Fibroblast of peridontal ligament (primary cell): ENCODE measurements around the gene ARHGEF7.
"Not testable (repeated sequence)": the region's sequence is repeated elsewhere in the genome, so short reads cannot be mapped to it uniquely, and the experiment has no call there.

Experiments
- DNase-seq: peaks from one replicate; pipeline ENCODE4 v3.0.0-alpha.2; 2010; ENCODE audit errors: extremely low read depth

Gene ARHGEF7, protein sequence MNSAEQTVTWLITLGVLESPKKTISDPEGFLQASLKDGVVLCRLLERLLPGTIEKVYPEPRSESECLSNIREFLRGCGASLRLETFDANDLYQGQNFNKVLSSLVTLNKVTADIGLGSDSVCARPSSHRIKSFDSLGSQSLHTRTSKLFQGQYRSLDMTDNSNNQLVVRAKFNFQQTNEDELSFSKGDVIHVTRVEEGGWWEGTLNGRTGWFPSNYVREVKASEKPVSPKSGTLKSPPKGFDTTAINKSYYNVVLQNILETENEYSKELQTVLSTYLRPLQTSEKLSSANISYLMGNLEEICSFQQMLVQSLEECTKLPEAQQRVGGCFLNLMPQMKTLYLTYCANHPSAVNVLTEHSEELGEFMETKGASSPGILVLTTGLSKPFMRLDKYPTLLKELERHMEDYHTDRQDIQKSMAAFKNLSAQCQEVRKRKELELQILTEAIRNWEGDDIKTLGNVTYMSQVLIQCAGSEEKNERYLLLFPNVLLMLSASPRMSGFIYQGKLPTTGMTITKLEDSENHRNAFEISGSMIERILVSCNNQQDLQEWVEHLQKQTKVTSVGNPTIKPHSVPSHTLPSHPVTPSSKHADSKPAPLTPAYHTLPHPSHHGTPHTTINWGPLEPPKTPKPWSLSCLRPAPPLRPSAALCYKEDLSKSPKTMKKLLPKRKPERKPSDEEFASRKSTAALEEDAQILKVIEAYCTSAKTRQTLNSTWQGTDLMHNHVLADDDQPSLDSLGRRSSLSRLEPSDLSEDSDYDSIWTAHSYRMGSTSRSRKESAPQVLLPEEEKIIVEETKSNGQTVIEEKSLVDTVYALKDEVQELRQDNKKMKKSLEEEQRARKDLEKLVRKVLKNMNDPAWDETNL

DNA sequence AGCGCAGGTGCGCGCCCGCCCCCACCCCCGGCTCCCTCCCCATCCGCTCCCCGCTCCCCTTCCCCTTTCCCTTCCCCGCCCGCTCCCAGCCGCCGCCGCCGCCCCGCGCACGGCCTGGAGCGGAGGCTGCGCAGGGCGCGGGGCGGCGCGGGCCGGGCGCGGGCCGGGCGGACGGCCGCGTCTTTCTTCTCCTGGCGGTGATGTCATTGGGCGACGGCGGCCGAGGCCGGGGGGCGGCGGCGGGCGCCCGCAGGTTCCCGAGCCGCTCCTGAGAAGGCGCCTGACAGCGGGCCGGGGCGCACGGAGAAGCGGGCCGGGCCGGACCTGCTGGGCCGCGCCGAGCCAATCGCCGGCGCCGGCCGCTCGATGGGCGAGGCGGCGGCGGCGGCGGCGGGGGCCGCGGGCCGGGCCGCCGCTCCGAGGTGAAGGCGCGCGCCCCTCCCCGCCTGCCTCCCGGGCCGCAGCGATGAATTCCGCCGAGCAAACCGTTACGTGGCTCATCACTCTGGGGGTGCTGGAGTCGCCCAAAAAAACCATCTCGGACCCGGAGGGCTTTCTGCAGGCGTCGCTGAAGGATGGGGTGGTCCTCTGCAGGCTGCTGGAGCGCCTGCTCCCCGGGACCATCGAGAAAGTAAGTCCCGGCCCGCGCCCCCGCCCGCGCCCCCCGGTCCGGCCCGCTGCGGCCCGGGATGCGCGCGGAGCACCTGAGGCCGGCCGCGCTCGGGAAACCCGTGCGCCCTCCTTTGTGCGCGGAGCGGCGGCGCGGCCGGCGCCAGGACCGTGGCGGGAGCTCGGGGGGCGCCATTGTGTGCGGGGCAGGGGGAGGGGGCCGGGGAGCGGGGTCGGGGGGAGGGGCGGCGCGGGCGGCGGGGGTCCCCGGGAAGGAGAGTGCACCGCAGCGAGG, at the start of gene ARHGEF7:
ARHGEF7 (plus strand) TSS at position 250 of the 904 bp plus-strand sequence; CDS start at position 467, 217 bp downstream.
- no peak for DNase-seq

DNA sequence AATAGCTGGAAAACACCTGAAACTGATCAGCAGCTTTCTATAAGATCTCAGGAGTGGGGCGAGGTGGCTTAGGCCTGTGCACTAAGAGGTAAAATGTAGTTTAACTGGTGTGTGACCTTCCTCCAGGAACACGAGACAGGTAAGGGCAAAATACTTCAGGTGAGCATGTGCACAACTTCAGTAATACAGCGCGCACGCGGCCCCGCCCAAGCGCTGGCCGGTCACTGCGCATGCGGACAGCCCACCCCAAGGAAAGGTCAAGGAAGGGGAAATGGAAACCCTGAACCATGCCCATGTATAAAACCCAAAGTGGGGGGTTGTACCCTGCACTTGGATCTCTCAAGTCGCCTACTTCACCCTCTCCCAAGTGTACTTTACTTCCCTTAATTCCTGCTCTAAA, 49.4 kb upstream of the ARHGEF7 start:
- DNase-seq, result no peak

DNA sequence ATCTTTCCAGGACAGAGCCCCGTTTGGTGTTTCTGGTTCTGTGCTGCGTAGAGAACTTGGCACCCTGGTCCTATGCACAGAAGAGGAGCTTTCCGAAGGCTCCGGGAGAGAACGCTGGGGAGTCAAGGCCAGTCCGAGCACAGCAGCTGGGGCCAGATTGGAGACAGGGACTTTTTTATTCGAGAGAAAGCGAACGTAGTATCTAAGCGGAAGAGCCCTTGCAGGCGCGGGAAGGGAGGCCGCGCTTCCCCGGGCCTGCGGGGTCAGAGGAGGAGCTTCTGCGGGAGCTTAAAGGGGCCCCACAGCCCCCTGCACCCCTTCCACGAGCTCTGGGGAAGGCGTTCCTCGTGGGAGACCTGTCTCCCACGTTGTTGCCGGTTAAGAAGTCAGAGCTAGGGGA, 48.6 kb upstream of the ARHGEF7 start:
- no peak for DNase-seq

DNA sequence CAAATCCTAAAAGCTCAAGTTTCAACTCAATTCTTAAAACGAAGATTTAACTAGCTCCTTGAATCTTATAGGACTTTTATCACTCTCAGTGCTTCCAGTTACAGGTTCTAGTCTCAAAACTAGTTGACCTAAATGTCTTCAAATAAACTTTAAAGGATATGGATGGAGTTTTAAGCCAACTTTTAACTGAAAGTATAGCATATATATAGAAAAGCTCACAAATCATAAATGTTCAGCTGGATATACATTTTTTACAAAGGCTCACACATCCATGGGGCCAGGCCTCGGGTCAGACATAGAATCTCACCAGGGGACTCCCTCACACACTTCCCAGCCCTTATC, 47.1 kb upstream of the ARHGEF7 start:
- DNase-seq, result no peak

DNA sequence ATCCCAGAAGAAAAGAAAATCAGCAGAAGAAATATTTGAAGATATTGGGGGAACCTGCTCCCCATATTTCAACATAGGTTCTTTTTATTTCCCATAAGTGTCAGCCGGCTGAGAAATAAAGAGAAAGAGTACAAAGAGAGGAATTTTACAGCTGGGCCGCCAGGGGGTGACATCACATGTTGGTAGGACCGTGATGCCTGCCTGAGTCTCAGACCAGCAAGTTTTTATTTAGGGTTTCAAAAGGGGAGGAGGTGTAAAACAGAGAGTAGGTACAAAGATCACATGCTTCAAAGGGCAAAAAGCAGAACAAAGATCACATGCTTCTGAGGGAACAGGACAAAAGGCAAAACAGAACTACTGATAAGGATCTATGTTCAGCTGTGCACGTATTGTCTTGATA, 44.0 kb upstream of the ARHGEF7 start:
- DNase-seq, result not testable (repeated sequence)

DNA sequence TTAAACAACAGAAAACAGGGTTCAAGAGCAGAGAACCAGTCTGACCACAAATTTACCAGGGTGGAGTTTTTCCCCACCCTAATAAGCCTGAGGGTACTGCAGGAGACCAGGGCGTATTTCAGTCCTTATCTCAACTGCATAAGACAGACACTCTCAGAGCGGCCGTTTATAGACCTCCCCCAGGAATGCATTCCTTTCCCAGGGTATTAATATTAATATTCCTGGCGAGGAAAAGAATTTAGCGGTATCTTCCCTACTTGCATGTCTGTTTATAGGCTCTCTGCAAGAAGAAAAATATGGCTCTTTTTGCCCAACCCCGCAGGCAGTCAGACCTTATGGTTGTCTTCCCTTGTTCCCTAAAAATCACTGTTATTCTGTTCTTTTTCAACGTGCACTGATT, 43.6 kb upstream of the ARHGEF7 start:
- not testable (repeated sequence) for DNase-seq

DNA sequence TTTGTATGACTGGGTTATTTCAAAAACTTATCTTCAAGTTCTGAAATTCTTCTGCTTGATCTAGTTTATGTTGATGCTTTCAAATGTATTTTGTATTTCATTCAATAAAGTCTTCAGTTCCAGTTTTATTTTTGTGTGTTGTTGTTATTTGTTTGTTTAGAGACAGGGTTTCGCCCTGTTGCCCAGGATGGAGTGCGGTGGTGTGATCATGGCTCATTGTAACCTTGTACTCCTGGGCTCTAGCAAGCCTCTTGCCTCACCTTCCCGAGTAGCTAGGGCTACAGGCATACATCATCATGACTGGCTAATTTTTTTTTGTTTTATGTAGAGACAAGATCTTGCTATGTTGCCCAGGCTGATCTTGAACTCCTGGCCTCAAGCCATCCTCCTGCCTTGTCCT, 40.3 kb upstream of the ARHGEF7 start:
- DNase-seq, result no peak

DNA sequence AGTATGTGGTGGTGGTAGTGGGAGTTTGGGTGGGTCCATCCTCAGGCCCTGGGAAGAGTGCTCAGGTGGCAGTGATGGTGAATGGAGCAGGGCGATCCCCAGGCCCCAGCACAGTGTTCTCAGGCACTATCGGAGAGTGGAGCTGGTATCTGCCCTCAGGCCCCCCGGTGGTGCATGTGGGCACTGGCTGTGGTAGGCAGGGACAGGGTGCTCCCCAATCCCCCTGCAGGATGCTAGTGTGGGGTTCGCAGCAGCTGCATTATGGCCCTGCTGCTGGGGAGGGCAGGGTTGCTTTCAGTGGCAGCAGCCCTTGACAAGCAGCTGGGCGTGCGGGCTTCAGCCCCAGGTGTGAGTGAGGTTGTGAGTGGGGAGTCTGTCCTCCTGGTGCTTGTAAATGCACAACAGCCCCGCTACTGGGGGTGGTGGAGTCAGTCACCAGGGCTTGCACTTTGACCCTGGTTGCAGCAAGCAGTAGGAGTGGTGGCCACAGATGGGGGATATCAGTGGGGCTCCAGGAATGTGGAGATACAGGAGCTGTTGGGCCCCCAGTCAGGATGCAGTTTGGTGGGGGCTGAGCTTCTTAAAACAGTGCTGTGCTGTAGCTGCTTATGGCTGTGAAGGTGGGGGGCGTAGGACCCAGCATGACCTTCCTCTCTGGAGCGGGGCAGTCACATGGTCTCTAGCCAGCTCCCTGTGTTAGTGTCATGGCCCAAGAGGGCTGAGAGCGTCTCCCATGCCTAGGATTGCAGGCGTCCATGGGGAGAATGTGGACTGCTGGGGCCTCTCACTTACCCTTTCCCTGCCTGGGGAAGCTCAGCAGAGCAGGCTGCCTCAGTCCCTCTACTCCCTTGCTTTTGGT, 38.7 kb upstream of the ARHGEF7 start:
- DNase-seq, result no peak

DNA sequence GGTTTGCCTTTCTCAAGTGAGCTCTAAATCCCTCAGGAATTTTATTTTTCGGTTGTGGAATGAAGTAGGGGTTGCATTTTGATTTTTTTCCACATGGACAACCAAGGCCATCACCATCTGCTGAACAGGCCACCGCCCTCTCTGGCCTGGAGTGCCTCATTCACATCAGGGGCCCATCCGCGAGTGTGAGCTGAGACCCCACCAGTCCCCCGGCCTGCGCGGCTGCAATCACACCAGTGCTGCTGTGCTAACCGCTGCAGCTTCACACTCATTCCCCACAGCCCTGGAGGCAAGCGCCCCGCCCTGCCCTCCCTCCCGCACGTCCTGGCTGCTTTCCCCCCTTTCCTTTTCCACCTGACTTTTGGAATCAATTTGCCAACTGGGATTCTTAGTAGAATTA, 35.7 kb upstream of the ARHGEF7 start:
- no peak for DNase-seq

DNA sequence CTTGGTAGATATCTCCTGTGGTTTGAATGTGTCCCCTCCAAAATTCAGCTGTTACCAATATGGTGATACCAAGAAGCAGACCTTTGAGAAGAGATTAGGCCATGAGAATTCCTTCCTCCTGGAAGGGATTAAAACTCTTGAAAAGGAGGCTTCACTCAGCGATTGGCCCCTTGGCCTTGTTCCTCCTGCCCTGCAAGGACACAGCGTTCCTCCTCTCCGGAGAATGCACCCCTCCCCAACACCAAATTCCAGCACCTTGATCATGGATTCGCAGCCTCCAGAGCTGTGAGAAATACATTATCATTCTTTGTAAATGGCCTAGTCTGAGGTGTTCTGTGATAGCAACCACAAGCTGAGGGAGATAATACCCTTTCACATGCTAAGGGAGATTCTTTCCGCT, 34.5 kb upstream of the ARHGEF7 start:
- no peak for DNase-seq

DNA sequence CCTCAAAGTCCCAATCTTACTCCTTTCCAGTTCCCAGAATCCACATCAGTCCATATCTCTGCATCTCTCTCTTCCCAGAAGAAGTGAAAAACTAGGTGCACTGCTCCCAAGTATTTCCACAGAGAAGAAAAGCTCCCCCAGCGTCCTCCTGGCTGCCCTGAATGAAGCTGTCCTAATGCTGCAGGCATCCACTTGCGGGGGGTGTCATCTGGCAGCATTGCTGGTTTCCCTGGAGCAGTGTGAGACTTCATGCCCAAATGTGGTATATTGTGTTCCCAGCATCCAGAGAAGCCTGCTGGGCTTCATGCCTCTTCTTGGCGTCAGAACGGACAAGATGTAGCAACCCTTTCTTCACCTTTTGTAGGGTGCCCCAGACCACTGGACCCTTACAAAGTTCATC, 32.9 kb upstream of the ARHGEF7 start:
- DNase-seq, result no peak

DNA sequence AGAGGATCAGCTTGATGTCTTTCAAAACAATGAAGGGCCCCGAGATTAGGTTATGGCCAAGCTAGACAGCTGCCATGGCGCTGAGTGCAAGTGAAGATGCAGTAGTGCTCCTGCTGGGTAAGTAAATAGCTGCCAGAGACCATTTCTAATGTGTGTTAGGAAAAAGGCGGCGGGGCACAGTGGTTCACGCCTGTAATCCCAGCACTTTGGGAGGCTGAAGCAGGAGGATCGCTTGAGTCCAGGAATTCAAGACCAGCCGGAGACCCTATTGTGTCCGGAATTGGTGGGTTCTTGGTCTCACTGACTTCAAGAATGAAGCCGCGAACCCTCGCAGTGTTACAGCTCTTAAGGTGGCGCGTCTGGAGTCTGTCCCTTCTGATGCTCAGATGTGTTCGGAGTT, 32.3 kb upstream of the ARHGEF7 start:
- not testable (repeated sequence) for DNase-seq

DNA sequence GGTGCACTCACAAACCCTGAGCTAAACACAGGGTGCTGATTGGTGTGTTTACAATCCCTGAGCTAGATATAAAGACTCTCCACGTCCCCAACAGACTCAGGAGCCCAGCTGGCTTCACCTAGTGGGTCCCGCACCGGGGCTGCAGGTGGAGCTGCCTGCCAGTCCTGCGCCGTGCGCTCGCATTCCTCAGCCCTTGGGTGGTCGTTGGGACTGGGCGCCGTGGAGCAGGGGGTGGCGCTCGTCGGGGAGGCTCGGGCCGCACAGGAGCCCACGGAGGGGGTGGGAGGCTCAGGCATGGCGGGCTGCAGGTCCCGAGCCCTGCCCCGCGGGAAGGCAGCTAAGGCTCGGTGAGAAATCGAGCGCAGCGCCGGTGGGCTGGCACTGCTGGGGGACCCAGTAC, 31.4 kb upstream of the ARHGEF7 start:
- not testable (repeated sequence) for DNase-seq

DNA sequence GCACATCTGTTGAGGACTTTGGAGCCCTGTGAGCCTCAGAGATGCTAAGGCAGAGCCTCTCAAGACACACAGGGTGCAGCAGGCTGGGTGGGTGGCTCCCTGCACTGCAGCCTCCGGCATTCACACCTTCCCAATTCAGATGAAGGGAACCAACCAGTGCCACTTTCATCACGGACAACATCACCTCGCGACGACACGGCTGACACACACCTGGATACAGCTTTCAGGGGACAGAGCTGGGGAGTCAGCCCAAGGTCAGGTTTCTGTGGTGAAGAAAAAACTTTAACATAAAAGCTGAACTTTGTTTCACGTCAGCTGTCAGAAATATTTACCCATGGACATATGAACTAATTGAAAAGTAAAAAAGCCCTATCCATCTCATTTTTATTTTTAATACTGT, 24.9 kb upstream of the ARHGEF7 start:
- no peak for DNase-seq

DNA sequence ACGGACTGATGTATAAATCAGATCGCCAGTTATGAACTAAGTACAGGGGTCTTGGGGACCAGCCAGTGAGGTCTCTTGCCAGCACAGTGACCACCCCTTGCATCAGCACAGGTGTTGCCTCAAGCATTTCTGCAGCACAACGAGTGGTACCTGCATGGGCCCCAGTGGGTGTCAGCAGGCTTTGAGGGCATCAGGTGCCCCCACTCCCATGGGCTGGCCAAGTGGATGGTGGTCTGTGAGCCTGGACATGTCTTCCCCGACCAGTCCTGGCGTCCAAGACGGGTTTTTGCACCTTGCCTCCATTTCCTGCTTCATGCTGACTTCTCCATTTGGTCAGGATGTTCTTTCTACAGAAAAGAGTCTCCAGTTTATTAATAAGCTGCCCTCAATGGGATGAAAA, 22.4 kb upstream of the ARHGEF7 start:
- DNase-seq, result no peak

DNA sequence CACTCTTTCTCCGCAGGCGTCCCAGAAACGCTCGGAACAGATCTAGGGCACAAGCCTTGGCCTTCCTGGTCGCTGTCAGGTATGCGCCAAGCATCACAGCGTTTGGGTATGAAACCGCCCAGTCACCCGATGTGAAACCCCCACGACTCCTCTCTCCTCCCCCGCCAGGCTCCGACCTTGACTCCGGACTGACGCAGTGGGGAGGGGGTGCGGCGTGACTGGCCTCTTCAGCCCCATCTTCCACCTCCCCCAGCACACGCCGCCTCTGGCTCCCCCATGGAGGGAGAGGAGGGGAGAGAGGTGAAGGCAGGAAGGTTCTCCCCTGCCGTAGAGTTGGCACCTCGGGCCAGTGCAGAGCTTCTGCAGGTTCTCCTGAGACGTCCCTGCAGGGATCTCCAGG, 22.0 kb upstream of the ARHGEF7 start:
- no peak for DNase-seq

DNA sequence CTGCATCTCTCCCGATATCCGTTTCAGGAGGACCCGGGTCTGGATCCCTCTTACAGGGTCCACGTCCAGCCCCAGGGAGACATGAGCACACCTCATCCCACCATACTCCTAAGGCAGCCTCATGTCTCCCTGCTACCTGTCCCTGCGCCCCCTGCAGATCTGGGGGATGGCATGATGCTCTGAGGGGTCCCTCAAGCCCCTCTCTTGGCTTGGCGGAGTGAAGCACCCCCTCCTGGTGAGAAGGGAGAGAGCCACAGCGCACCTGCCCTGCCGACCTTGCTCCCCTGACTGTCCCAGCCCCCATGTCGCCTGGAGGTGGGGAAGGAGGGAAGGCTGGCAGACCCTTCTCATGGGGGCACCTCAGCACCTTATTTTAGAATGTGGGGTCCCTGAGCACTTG, 21.5 kb upstream of the ARHGEF7 start:
- DNase-seq, result no peak

DNA sequence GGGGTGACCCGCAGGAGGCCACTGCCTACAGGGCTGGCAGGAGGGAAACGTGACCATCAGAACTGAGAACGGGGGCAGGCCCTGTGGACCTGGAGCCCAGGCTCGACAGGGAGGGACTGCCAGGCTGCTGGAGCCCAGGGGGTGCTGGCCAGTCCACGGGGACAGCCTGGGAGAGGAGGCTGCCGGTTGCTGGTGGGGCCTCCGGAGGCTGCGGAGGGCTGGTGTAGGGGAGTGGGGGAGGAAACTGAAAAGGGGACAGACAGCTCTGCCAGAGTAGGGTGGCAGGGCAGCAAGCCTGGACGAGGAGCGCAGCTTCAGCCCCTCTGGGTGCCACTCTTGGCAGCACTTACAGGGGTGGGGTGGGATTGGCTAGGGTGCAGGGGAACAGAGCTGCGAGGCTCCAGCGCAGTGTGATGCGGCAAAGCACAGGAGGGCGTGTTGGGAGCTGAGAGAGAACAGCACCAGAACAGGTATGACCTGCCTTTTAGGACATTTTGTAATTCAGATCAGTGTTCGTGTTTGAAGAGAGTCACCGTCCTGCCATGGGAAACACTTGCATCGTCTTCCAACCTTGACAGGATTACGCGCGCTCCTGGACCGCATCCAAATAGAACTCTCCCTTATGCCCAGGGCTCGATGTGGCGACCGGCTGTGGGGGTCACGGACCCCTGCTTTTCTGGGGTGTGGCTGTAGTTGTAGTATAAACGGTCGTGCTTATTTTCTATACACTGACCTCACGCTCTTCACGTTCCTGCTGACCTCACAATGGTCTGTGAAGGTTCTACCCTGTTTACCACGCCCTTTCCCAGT, 19.9 kb upstream of the ARHGEF7 start:
- no peak for DNase-seq

DNA sequence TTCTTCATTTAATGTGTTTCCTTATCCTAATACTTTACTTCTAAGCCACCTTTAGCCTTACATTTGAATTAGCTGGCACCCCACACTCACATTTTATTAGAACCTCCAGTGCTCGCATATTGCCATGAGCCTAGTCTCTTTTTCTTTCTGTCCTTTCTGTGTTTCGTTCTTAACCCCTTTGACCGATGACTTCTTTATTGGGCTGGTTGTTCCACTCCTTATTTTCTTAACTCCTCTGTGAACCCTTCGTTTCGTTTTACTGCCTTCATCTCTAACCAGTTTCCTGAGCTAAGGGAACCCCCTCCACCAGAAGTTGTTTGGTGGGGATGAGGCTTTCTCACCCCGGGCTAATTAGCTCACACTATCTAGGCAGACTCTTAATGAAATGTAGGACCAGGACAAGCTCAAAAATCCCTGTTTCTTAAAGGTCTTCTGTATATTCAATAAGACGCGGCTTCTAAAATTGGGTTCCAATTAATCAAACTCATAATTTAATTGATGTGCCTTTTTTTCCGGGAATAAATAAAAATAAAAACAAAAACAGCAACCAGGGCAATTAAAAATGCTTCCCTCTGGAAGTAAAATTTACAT, 19.1 kb upstream of the ARHGEF7 start:
- no peak for DNase-seq

DNA sequence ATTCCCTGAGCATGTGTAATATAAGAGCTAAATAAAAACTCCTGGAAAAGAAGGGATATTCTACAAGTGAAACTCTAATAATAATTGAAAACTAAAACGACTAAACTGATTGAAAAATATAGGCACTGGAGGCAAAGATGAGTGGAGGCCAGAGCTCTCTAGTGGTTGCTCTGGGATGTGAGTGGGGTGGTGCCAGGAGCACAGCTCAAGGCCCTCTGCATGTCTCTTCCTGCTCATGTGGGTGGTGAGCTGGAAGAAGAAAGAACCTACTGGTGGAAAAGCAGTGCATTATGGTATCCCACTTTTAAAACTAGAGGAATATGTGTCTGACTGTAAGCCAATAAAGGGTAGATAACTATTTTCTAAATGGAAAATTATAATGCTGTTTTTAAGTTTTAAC, 15.8 kb upstream of the ARHGEF7 start:
- DNase-seq, result no peak
